SK-N-MC (cell line): ENCODE results near the gene FRMD4A.

Experiments used
- DNase-seq: peaks from one replicate; pipeline ENCODE4 v3.0.0-alpha.2; 2011; ENCODE audit warnings: low read depth, low spot score
- H3K27ac ChIP-seq: fragments of 200-600 bp; sonication (generic); 2 replicates; pipeline ENCODE4 v1.5.1; 2016; ENCODE audit warnings: mixed run types
- H3K36me3 ChIP-seq: fragments of 200-600 bp; sonication (generic); 2 replicates; pipeline ENCODE4 v1.6.1; 2017; ENCODE audit warnings: antibody characterized with exemption, low read length, mixed read lengths; ENCODE audit not compliant: insufficient read depth
- H3K4me3 ChIP-seq: fragments of 200-600 bp; sonication (generic); 2 replicates; pipeline ENCODE4 v1.5.1; 2016
- H3K9ac ChIP-seq: fragments of 200-600 bp; sonication (generic); 2 replicates; pipeline ENCODE4 v1.8.0; 2017; ENCODE audit warnings: mixed run types, mixed read lengths; ENCODE audit not compliant: insufficient read length
- H3K9me3 ChIP-seq: fragments of 200-600 bp; sonication (generic); 2 replicates; pipeline ENCODE4 v1.6.1; 2017; ENCODE audit warnings: low read depth, mild to moderate bottlenecking, antibody characterized with exemption, low read length, moderate library complexity, mixed read lengths
- EZH2 ChIP-seq: fragments of 200-600 bp; sonication (generic); IDR thresholded peaks from one replicate; pipeline ENCODE4 v1.6.1; 2017; ENCODE audit warnings: antibody characterized with exemption
- FOXP2 ChIP-seq: optimal IDR thresholded peaks from 2 replicates; pipeline ENCODE3; 2011; ENCODE audit warnings: mild to moderate bottlenecking, moderate library complexity; ENCODE audit not compliant: insufficient read depth; ENCODE audit errors: extremely low read length, control extremely low read depth
- POLR2AphosphoS5 ChIP-seq: IDR thresholded peaks from 2 replicates; pipeline ENCODE4 v1.6.1; 2012; ENCODE audit warnings: mild to moderate bottlenecking, low read depth, low read length, borderline replicate concordance

Gene FRMD4A

GRCh38 chr10:13950543-13950939 lies 380.2 kb downstream of the FRMD4A start:
- H3K9ac ChIP-seq, result no peak overlapping the region
- no peak for DNase-seq
- TF ChIP-seq FOXP2 (no peak), POLR2AphosphoS5 (no peak), EZH2 (no peak)
- H3K9me3 ChIP-seq, result no peaks in the 10 kb centered on the region
- H3K27ac ChIP-seq, result no peak overlapping the region
- H3K36me3 ChIP-seq, result no peaks in the 10 kb centered on the region
- H3K4me3 ChIP-seq, result no peak overlapping the region

GRCh38 chr10:13949844-13950542 lies 380.7 kb downstream of the FRMD4A start:
- no peak overlapping the region for H3K4me3 ChIP-seq
- H3K9me3 ChIP-seq, result no peaks in the 10 kb centered on the region
- no peaks in the 10 kb centered on the region for H3K36me3 ChIP-seq
- TF ChIP-seq POLR2AphosphoS5 (no peak), EZH2 (no peak), FOXP2 (no peak)
- DNase-seq, result no peak
- no peak overlapping the region for H3K27ac ChIP-seq
- H3K9ac ChIP-seq, result no peak overlapping the region

GRCh38 chr10:13946209-13946460 lies 384.6 kb downstream of the FRMD4A start:
- H3K9me3 ChIP-seq, result no peaks in the 10 kb centered on the region
- H3K27ac ChIP-seq, result no peak overlapping the region
- H3K36me3 ChIP-seq, result no peaks in the 10 kb centered on the region
- no peak overlapping the region for H3K9ac ChIP-seq
- no peak overlapping the region for H3K4me3 ChIP-seq
- no peak for DNase-seq
- no peak for TF ChIP-seq FOXP2
- TF ChIP-seq EZH2, result no peak
- no peak for TF ChIP-seq POLR2AphosphoS5

DNA sequence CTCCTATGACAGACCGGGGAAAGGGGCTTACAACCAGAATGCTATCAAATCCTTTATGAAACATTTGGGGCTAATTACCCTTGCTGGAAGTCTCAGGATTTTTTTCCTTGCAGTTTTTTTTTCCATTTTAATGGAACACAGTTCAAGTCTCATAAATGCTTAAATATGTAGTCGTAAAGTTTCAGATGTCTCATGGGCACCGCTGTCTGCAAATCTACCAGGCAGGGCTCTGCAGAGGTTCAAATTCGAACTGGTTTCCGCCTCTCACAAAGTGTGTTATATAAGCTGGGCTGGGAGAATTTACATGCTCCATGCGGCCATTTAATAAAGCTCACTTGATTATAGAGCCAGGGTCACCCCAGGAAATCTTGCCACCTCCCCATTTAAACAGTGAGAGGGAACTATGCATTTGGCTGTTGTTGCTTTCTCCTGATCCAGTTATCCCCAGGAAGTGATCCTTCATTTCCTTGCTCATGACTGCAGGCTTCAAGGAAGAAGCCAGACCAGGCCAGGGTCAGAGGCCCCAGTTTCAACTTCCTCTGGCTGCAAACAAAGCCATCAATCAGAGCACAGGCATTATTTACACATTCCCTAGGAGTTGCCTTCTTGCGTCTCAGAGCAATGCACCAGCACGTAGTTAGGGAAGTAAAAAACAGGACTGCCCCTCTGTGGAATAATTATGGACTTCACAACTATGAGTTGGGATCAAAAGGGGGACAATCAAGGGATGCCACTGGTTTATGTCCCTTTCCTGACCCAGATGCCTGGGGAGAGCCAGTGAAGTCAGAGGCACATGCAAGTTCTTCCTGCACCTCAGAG lies 385.1 kb downstream of the FRMD4A start:
- DNase-seq, result no peak
- Histone ChIP-seq H3K27ac (no peak overlapping the region), H3K4me3 (no peak overlapping the region), H3K9ac (no peak overlapping the region), H3K9me3 (no peaks in the 10 kb centered on the region), H3K36me3 (no peaks in the 10 kb centered on the region)
- TF ChIP-seq FOXP2 (no peak), EZH2 (no peak), POLR2AphosphoS5 (no peak)

DNA sequence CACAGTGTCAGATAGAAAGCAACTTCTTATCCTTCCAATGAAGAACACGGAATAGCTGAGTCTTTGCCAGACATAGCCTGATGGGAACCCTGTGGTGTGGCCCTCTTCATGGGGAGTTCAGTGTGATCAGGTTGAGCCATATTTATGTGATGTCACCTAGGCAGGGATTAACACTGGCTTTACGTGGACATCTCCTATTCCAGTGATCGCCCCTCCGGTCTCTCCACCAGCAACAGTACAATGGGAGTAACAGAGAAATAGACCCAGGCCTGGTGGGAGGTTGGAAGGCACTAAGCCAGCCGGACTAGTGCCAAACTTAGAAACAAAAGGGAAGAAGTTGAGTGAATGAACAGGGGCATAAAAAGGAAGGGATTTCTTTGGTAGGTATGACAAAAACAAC lies 385.9 kb downstream of the FRMD4A start:
- TF ChIP-seq EZH2 (no peak), FOXP2 (no peak), POLR2AphosphoS5 (no peak)
- DNase-seq, result no peak
- H3K9me3 ChIP-seq, result no peaks in the 10 kb centered on the region
- no peaks in the 10 kb centered on the region for H3K36me3 ChIP-seq
- H3K9ac ChIP-seq, result no peak overlapping the region
- no peak overlapping the region for H3K27ac ChIP-seq
- H3K4me3 ChIP-seq, result no peak overlapping the region

GRCh38 chr10:13943735-13944398 lies 386.9 kb downstream of the FRMD4A start:
- H3K9ac ChIP-seq, result no peak overlapping the region
- no peaks in the 10 kb centered on the region for H3K9me3 ChIP-seq
- H3K36me3 ChIP-seq, result no peaks in the 10 kb centered on the region
- no peak overlapping the region for H3K4me3 ChIP-seq
- H3K27ac ChIP-seq, result no peak overlapping the region
- TF ChIP-seq EZH2 (no peak), FOXP2 (no peak), POLR2AphosphoS5 (no peak)
- no peak for DNase-seq

- no peak overlapping the region for H3K4me3 ChIP-seq
- TF ChIP-seq POLR2AphosphoS5, result no peak
- no peak for TF ChIP-seq EZH2
- TF ChIP-seq FOXP2, result no peak
- H3K27ac ChIP-seq, result no peak overlapping the region
- no peak overlapping the region for H3K9ac ChIP-seq
- H3K9me3 ChIP-seq, result no peaks in the 10 kb centered on the region
- DNase-seq, result no peak
- no peaks in the 10 kb centered on the region for H3K36me3 ChIP-seq
Observed at GRCh38 chr10:13942035-13942434, 388.7 kb downstream of the FRMD4A start.

- Histone ChIP-seq H3K4me3 (no peak overlapping the region), H3K27ac (no peak overlapping the region), H3K36me3 (no peaks in the 10 kb centered on the region), H3K9me3 (no peaks in the 10 kb centered on the region), H3K9ac (no peak overlapping the region)
- TF ChIP-seq EZH2, result no peak
- no peak for TF ChIP-seq POLR2AphosphoS5
- no peak for TF ChIP-seq FOXP2
- DNase-seq, result no peak
Observed at GRCh38 chr10:13939391-13939790, 391.3 kb downstream of the FRMD4A start.
